Neural progenitor cell (in vitro differentiated cells): ENCODE data around the gene GPHN. TPM values are rescaled to one million over a fixed set of nuclear protein-coding genes. Genes with fewer than 3 reads are reported as not detected.

ENCODE experiments used
- DNase-seq: peaks from one replicate; pipeline ENCODE4 v3.0.0-alpha.2; 2016; ENCODE audit warnings: low spot score
- H2AFZ ChIP-seq: fragments of 200-600 bp; sonication (generic); replicated peaks from 2 replicates; pipeline ENCODE4 v1.6.1; 2016; ENCODE audit warnings: antibody characterized with exemption
- H3F3A ChIP-seq: fragments of 200-600 bp; sonication (generic); 2 replicates; pipeline ENCODE4 v1.6.1; 2016; ENCODE audit warnings: antibody characterized with exemption, low read depth
- H3K27ac ChIP-seq: fragments of 200-600 bp; sonication (generic); 2 replicates; pipeline ENCODE4 v1.5.1; 2016; ENCODE audit warnings: mild to moderate bottlenecking
- H3K27me3 ChIP-seq: fragments of 200-600 bp; sonication (generic); 2 replicates; pipeline ENCODE4 v1.6.1; 2016; ENCODE audit warnings: mild to moderate bottlenecking, moderate library complexity
- H3K36me3 ChIP-seq: fragments of 200-600 bp; sonication (generic); 2 replicates; pipeline ENCODE4 v1.5.1; 2016
- H3K4me1 ChIP-seq: fragments of 200-600 bp; sonication (generic); 2 replicates; pipeline ENCODE4 v1.6.1; 2016; ENCODE audit warnings: mixed run types
- H3K4me2 ChIP-seq: fragments of 200-600 bp; sonication (generic); 2 replicates; pipeline ENCODE4 v1.6.1; 2016
- H3K4me3 ChIP-seq: fragments of 200-600 bp; sonication (generic); 2 replicates; pipeline ENCODE4 v1.5.1; 2016
- H3K79me2 ChIP-seq: fragments of 200-600 bp; sonication (generic); 2 replicates; pipeline ENCODE4 v1.6.1; 2016; ENCODE audit warnings: low read depth
- H3K9ac ChIP-seq: fragments of 200-600 bp; sonication (generic); 2 replicates; pipeline ENCODE4 v1.6.1; 2016
- H3K9me3 ChIP-seq: fragments of 200-600 bp; sonication (generic); 2 replicates; pipeline ENCODE4 v1.5.1; 2016; ENCODE audit warnings: low read depth
- H4K20me1 ChIP-seq: fragments of 200-600 bp; sonication (generic); 2 replicates; pipeline ENCODE4 v1.6.1; 2016; ENCODE audit warnings: low read depth
- H3K27ac Mint-ChIP-seq: 3 replicates; pipeline ENCODE4 v1.8.0; 2021; ENCODE audit warnings: mixed read lengths
- H3K27me3 Mint-ChIP-seq: 2 replicates; pipeline ENCODE4 v1.8.0; 2022; ENCODE audit warnings: low read depth, mild to moderate bottlenecking, inconsistent platforms, moderate library complexity, mixed read lengths; ENCODE audit not compliant: insufficient read depth
- H3K36me3 Mint-ChIP-seq: 3 replicates; pipeline ENCODE4 v1.8.0; 2021; ENCODE audit warnings: mixed read lengths
- H3K4me1 Mint-ChIP-seq: 3 replicates; pipeline ENCODE4 v1.8.0; 2021; ENCODE audit warnings: mixed read lengths
- H3K4me3 Mint-ChIP-seq: 3 replicates; pipeline ENCODE4 v1.8.0; 2021; ENCODE audit warnings: mild to moderate bottlenecking, moderate library complexity, mixed read lengths
- H3K9me3 Mint-ChIP-seq: 3 replicates; pipeline ENCODE4 v1.8.0; 2020; ENCODE audit warnings: mixed read lengths
- EZH2 ChIP-seq: fragments of 200-600 bp; sonication (generic); IDR thresholded peaks from 2 replicates; pipeline ENCODE4 v1.6.1; 2017; ENCODE audit warnings: antibody characterized with exemption, mild to moderate bottlenecking, moderate library complexity
- EZH2phosphoT487 ChIP-seq: fragments of 200-600 bp; sonication (generic); IDR thresholded peaks from 2 replicates; pipeline ENCODE4 v1.6.1; 2017; ENCODE audit warnings: antibody characterized with exemption
- total RNA-seq: library from RNA; depleted of rRNA; stranded (reverse); fragments of >200 nt; gene quantifications from 2 replicates; pipeline ENCODE4 v1.2.3, GENCODE V29; 2015; ENCODE audit warnings: low replicate concordance
- TF ChIP-seq, protein P1 (sequence below): fragments of 200-600 bp; sonication (generic); IDR thresholded peaks from 2 replicates; pipeline ENCODE4 v1.5.1; 2017; ENCODE audit warnings: antibody characterized with exemption, mild to moderate bottlenecking

The GPHN gene
- total RNA-seq, 1 donor from 2014 or later: 42.9 TPM

GRCh38 chr14:67140556-67140955 lies 632.6 kb downstream of the GPHN start:
- no peaks in the 10 kb centered on the region for H3F3A ChIP-seq
- H3K4me1 ChIP-seq: no peaks in the 10 kb centered on the region
- no peaks in the 10 kb centered on the region for H3K27me3 ChIP-seq
- H4K20me1 ChIP-seq: no peaks in the 10 kb centered on the region
- no peak overlapping the region for H3K9ac ChIP-seq
- H2AFZ ChIP-seq: no peak overlapping the region
- TF ChIP-seq EZH2phosphoT487: no peak
- TF ChIP-seq, protein P1, sequence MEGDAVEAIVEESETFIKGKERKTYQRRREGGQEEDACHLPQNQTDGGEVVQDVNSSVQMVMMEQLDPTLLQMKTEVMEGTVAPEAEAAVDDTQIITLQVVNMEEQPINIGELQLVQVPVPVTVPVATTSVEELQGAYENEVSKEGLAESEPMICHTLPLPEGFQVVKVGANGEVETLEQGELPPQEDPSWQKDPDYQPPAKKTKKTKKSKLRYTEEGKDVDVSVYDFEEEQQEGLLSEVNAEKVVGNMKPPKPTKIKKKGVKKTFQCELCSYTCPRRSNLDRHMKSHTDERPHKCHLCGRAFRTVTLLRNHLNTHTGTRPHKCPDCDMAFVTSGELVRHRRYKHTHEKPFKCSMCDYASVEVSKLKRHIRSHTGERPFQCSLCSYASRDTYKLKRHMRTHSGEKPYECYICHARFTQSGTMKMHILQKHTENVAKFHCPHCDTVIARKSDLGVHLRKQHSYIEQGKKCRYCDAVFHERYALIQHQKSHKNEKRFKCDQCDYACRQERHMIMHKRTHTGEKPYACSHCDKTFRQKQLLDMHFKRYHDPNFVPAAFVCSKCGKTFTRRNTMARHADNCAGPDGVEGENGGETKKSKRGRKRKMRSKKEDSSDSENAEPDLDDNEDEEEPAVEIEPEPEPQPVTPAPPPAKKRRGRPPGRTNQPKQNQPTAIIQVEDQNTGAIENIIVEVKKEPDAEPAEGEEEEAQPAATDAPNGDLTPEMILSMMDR: no peak
- TF ChIP-seq EZH2: no peak
- H3K4me2 ChIP-seq: no peak overlapping the region
- H3K4me3 Mint-ChIP-seq: no peak overlapping the region
- no peaks in the 10 kb centered on the region for H3K4me1 Mint-ChIP-seq
- no peak overlapping the region for H3K27ac Mint-ChIP-seq
- H3K36me3 Mint-ChIP-seq: no peaks in the 10 kb centered on the region
- H3K27ac ChIP-seq: no peak overlapping the region
- no peaks in the 10 kb centered on the region for H3K27me3 Mint-ChIP-seq
- no peak for DNase-seq
- H3K9me3 ChIP-seq: no peaks in the 10 kb centered on the region
- no peaks in the 10 kb centered on the region for H3K79me2 ChIP-seq
- H3K4me3 ChIP-seq: no peak overlapping the region
- H3K9me3 Mint-ChIP-seq: no peaks in the 10 kb centered on the region
- H3K36me3 ChIP-seq: no peaks in the 10 kb centered on the region

- no peaks in the 10 kb centered on the region for H3K9me3 Mint-ChIP-seq
- H3K9me3 ChIP-seq: no peaks in the 10 kb centered on the region
- H3K4me3 Mint-ChIP-seq: no peak overlapping the region
- H3K36me3 ChIP-seq: no peaks in the 10 kb centered on the region
- H3K4me1 ChIP-seq: no peaks in the 10 kb centered on the region
- H2AFZ ChIP-seq: no peak overlapping the region
- H3K79me2 ChIP-seq: no peaks in the 10 kb centered on the region
- H3F3A ChIP-seq: no peaks in the 10 kb centered on the region
- H4K20me1 ChIP-seq: no peaks in the 10 kb centered on the region
- H3K27me3 Mint-ChIP-seq: no peaks in the 10 kb centered on the region
- H3K4me1 Mint-ChIP-seq: no peaks in the 10 kb centered on the region
- DNase-seq: no peak
- no peak overlapping the region for H3K27ac ChIP-seq
- TF ChIP-seq EZH2phosphoT487: no peak
- TF ChIP-seq EZH2: no peak
- TF ChIP-seq, protein P1: no peak
- no peaks in the 10 kb centered on the region for H3K27me3 ChIP-seq
- H3K27ac Mint-ChIP-seq: no peak overlapping the region
- no peak overlapping the region for H3K9ac ChIP-seq
- no peaks in the 10 kb centered on the region for H3K36me3 Mint-ChIP-seq
- no peak overlapping the region for H3K4me2 ChIP-seq
- no peak overlapping the region for H3K4me3 ChIP-seq
These were observed 633.4 kb downstream of the GPHN start for GRCh38 chr14:67141146-67141900.

DNA sequence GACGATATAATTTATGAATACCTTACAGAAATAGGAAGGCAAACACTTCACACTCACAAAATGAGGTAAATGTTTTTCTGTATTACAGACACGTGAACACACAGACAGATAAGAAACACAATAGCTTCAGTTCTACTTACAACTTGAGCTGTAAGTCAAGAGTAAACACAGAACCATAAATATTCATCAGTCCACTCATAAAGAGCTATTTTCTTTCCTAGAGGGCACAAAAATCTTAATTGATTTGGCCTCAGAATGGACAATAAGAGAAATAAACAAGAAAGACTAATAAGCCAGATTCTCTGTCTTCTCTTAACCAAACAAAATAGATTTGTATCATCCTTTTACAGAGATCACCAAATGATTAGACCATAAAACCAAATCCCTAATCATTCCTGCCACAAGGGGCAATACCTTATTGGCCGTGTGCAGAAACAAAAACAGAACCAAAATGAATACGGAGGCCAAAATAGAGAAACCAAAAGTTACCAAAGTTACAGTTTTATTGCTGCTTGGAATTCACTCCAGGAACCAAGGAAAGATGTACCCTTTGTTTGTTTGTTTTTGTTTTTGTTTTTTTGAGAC lies 643.2 kb downstream of the GPHN start:
- Histone ChIP-seq H3K36me3 (no peaks in the 10 kb centered on the region), H3K9me3 (no peaks in the 10 kb centered on the region), H3K27ac (no peak overlapping the region), H3K4me3 (no peak overlapping the region), H3K4me2 (no peak overlapping the region), H4K20me1 (no peaks in the 10 kb centered on the region), H3K79me2 (no peaks in the 10 kb centered on the region), H2AFZ (peak overlapping the region; percentile 12), H3K27me3 (no peaks in the 10 kb centered on the region), H3K9ac (no peak overlapping the region), H3K4me1 (no peaks in the 10 kb centered on the region), H3F3A (no peaks in the 10 kb centered on the region)
- Mint-ChIP-seq H3K27ac (no peak overlapping the region), H3K4me1 (no peaks in the 10 kb centered on the region), H3K27me3 (no peaks in the 10 kb centered on the region), H3K4me3 (no peak overlapping the region), H3K36me3 (no peaks in the 10 kb centered on the region), H3K9me3 (no peaks in the 10 kb centered on the region)
- TF ChIP-seq, protein P1: peak; percentile 44
- TF ChIP-seq EZH2: no peak
- no peak for DNase-seq
